HG03108 (cell line): ENCODE data around the gene PRKD2.
"Not testable (repeated sequence)": the region's sequence is repeated elsewhere in the genome, so short reads cannot be mapped to it uniquely, and the experiment has no call there.

Experiments
- ATAC-seq: cut with Tn5 transposase; IDR thresholded peaks from one replicate; pipeline ENCODE4 v1.9.1; 2021; ENCODE audit warnings: moderate library complexity; ENCODE audit not compliant: unreplicated experiment

The PRKD2 gene

DNA sequence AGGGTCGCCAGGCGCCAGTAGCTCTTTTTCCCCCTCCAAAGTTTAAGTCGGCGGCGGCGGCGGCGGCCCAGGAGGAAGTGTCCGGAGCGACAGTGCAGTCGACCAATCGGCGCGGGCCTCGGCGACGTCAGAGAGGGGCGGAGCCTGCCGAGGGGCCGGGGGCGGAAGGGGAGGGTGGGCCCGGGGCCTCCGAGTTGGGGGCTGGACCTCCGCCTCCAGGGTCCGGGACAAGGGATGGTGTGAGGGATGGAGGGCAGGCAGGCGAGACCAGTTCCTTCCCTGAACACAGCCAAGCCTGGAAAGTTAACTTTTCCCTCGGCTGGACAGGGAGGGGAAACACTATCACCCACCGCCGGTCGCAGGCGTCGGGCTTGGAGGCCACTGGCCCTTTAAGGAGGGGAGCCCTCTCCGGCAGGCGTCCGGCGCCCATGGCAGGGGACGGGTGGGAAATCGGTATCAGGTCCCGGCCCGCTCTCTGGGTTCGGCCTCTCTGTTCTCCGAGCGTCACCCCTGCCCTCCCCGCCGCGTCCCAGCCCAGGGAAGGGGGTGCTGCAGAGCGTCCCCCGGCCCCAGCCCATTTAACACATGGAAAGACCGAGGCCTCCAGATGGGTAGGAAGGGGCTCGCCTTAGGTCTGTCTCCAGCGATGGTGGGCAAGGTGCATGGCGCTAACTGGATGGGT is at the start of gene PRKD2:
PRKD2 (minus strand) TSS at position 81 of the 682 bp plus-strand sequence. CDS start 744 bp downstream, outside the sequence.
- ATAC-seq, result peak; percentile 24

DNA sequence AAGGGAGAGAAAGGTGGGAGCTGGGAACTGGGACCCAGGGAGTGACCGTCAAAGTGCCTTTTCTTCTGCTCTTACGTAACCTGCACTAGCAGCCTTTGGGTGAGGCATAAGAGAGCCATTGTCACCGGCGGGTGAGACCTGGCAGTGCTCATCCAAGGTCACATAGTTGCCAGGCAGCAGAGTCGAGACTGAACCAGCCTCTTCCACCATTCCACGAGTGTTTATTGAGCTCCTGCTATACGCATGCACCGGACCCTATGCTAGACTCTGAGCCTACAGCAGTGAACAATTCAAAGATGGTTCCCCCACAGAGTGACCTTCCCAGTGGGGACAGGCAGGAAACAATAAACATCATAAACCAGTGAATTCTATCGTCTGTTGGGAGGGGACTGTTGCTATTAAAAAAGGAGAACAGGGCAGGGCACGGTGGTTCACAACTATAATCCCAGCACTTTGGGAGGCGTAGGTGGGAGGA is 47.9 kb upstream of the PRKD2 start:
- no peak for ATAC-seq

DNA sequence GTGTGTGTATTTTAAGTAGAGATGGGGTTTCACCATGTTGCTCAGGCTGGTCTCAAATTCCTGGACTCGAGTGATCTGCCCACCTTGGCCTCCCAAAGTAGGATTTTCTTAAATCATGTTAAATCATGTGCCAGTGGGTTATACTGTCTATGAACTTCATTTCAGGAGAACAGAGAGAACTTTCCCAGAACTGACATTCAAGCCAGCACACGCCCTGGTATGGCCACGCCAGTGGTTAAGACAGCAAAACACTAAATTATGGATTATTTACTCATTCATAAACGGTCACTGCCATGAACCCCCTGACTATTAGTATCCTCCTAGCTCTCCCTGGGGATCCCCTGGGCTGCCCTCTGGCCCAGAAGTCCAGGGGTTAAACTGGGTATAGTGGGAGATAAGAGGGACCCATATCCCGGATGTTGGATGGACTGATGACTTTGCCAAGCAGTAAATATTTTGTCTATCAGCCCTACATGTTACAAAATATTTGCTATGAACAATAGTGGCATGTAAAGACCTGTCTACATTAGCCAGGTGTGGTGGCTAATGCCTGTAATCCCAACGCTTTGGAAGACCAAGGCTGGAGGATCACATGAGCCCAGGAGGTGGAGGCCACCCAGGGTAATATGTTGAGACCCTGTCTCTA is 45.5 kb upstream of the PRKD2 start:
- ATAC-seq, result no peak

DNA sequence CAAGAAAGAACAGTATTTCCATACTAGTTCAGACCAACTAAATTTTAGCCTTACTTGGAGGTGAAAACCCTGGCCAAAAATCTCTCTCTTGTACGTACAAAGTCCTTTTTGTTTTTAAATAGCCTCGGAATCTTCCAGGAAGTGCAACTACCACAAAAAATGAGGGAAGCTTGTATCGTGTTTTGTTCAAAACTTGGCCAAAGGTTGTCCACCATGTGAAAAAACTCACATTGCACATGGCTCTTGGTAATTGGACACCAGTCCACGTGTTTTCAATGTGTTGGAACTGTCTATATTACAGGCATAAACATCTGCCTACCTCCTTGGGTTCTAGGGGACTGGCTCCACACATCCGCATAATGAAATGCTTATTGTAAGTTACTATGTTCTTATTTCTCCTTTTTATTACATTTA is 44.5 kb upstream of the PRKD2 start:
- no peak for ATAC-seq

DNA sequence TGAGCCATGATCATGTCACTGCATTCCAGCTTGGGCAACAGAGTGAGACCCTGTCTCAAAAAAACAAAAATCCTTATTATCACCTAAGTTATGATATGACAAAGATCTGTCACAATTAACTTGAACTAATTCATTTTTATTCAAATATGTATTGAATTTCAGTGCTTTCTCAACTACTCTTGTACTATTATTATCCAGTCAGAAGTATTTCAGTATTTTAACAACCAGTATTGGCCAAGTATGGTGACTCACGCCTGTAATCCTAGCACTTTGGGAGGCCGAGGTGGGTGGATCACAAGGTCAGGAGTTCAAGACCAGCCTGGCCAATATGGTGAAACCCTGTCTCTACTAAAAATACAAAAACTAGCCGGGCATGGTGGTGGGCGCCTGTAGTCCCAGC is 44.0 kb upstream of the PRKD2 start:
- not testable (repeated sequence) for ATAC-seq

DNA sequence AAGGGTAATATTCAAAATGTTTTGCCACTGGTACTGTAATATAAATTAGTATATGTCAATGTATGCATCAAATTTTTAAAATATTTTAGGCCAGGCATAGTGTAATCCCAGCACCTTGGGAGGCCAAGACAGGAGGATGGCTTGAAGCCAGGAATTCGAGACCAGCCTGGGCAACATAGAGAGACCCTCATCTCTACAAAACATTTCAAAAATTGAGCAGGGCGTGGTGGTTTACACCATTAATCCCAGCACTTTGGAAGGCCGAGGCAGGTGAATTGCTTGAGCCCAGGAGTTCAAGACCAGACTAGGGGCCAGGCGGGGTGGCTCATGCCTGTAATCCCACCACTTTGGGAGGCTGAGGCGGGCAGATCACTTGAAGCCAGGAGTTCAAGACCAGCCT is 43.4 kb upstream of the PRKD2 start:
- ATAC-seq, result no peak

DNA sequence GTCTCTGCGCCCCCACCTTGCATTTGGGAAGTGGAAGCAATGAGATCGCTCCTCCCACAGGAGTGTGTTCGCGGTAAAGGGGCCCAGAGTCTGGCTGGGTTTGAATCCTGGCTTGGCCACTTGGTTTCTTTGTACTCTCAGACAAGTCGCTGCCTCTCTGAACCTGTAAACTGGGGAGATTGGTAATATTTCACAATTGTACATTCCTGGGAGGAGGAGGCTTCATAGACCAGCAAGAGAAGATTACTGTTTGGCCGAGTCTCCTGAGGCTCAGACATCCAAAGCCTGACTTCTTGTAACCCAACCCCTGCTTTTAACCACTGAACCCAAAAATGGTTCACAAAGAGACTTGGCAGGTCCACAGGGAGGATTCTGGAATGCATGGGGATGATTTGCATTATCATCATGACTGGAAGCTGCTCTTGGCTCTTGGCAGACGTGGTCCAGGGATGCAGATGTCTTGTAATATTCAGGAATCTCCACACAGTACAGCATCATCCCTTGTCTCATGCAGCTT is 43.0 kb upstream of the PRKD2 start:
- ATAC-seq, result no peak

DNA sequence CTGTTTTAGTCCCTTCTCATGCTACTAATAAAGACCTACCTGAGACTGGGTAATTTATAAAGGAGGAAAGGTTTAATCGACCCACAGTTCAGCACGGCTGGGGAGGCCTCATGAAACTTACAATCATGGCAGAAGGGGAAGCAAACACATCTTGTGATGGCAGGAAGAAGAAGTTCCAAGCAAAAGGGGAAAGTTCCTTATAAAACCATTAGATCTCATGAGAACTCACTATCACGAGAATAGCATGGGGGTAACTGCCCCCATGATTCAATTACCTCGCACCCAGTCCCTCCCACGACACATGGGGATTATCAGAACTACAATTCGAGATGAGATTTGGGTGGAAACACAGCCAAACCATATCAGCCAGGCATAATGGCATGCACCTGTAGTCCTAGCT is 42.3 kb upstream of the PRKD2 start:
- ATAC-seq, result no peak

DNA sequence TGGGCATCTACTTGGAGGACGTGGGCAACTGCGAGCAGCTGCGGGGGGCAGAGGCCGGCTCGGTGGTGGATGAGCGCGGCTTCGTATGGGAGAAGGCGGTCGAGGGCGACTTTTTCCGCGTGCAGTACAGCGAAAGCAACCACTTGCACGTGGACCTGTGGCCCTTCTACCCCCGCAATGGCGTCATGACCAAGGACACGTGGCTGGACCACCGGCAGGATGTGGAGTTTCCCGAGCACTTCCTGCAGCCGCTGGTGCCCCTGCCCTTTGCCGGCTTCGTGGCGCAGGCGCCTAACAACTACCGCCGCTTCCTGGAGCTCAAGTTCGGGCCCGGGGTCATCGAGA is 39.6 kb upstream of the PRKD2 start:
- no peak for ATAC-seq

DNA sequence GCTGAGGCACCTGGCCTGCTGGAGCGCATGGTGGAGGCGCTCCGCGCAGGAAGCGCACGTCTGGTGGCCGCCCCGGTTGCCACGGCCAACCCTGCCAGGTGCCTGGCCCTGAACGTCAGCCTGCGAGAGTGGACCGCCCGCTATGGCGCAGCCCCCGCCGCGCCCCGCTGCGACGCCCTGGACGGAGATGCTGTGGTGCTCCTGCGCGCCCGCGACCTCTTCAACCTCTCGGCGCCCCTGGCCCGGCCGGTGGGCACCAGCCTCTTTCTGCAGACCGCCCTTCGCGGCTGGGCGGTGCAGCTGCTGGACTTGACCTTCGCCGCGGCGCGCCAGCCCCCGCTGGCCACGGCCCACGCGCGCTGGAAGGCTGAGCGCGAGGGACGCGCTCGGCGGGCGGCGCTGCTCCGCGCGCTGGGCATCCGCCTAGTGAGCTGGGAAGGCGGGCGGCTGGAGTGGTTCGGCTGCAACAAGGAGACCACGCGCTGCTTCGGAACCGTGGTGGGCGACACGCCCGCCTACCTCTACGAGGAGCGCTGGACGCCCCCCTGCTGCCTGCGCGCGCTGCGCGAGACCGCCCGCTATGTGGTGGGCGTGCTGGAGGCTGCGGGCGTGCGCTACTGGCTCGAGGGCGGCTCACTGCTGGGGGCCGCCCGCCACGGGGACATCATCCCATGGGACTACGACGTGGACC is 39.1 kb upstream of the PRKD2 start:
- ATAC-seq, result no peak

DNA sequence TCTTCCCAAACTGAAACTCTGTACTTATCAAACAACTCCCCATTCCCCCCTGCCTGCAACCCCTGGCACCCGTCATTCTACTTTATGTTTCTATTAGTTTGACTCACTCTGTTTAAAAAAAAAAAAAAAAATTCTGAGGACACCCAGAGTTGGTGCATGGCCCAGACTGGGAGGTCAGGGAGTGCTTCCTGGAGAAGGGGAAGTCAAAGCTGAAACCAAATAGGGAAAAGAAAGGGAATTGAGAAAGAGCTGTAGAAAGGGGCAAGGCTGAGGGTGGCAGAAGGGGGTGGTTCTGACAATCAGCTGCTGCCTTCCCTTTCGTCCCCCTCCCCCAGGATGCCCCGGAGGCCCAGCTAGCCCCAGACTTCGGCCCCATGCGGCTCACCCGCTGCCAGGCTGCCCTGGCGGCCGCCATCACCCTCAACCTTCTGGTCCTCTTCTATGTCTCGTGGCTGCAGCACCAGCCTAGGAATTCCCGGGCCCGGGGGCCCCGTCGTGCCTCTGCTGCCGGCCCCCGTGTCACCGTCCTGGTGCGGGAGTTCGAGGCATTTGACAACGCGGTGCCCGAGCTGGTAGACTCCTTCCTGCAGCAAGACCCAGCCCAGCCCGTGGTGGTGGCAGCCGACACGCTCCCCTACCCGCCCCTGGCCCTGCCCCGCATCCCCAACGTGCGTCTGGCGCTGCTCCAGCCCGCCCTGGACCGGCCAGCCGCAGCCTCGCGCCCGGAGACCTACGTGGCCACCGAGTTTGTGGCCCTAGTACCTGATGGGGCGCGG is 38.4 kb upstream of the PRKD2 start:
- no peak for ATAC-seq

DNA sequence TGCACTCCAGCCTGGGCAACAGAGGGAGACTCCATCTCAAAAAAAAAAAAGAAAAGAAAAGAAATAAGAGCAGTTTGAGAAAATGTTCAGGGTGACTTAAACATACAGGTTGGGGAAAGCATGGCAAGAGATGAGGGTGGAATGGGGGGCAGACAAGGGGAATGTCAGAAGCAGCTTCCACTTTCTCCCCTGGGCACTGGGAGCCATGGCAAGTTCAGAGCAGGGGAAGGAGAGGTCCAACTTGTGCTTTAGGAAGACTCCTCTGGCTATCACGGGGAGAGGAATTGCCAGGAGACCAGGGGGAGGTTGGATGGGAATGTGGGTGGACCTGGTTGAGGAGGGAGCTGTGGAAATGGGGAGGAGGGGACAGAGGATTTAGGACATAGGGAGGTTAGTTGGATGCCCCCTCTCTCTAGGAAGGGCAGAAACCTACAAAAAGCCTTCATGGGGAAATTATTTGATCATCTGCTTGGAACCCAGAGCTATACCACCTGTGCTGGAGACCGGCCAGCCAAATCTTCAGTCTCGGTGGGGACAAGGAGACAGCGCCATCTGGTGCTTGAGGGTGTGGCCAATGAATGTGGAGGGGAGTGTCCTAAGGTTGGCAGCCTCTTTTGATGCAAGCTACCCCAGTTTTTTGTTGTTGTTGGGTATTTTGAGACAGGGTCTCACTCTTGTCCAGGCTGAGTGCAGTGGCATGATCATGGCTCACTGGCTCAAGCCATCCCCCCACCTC is 36.7 kb upstream of the PRKD2 start:
- peak; percentile 44 for ATAC-seq

DNA sequence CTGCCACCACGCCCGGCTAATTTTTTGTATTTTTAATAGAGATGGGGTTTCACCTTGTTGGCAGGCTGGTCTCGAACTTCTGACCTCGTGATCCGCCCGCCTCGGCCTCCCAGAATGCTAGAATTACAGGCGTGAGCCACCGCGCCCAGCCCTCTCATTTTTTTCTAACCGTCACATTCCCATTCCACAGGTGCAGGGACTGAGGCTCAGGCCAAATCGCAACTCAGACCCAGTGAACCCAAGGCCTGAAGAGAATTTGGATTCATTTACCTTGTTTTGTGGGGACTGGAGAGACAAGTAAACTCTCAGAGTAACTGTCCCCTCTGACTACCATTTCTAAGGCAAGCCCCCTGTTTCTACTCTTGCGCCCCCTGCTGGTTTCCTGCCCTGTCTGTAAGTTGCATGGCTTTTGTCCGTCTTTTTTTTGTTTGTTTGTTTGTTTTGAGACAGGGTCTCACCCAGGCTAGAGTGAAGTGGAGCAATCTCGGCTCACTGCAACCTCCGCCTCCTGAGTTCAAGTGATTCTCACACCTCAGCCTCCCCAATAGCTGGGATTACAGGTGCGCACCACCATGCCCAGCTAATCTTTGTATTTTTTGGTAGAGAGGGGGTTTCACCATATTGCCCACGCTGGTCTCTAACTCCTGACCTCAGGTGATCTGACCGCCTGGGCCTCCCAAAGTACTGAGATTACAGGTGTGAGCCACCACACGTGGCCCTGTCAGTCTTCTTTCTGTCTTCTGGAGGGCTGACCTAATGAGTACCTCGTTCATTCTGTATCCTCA is 31.6 kb upstream of the PRKD2 start:
- ATAC-seq, result no peak

DNA sequence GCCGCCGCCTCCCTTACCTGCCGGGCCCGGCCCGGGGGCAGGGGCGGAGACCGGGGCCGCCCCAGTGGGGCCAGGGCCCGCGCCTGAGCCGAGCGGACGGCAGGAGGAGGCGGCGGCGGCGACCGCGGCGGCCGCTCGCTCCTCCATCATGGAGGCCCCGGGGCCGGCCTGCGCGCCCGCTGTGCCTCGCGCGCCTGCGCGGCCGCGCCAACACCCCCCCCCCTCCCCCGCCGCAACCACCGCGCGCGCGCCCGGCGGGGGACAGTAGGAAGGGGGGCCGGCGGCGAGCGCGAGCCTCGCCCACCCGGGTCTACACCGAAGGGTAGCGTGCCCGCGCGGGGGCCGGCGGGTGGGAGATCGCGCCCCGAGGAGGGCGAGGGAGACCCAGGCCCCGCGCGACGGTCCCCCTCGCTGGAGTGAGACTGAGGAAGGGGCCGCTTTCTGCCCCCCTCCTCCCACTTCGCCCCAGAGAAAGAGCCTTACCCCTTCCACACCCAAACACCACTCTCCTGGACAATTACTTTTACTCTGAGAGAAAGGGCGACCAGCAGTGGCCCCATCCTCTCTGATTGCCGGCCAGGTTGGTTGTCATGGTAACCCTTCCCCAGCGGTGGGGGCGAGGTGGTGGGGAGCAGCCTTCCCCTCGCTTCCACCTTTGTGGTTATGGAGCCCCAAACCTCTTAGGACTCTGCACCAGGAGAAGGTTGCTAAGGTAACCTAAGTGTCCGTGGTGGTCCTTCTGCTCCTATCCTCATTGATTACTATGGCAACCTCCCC is 29.6 kb upstream of the PRKD2 start, which contains the start of gene STRN4:
STRN4 (minus strand) TSS at position 170 of the 777 bp plus-strand sequence; CDS start at position 150, 20 bp downstream.
- peak; percentile 36 for ATAC-seq

DNA sequence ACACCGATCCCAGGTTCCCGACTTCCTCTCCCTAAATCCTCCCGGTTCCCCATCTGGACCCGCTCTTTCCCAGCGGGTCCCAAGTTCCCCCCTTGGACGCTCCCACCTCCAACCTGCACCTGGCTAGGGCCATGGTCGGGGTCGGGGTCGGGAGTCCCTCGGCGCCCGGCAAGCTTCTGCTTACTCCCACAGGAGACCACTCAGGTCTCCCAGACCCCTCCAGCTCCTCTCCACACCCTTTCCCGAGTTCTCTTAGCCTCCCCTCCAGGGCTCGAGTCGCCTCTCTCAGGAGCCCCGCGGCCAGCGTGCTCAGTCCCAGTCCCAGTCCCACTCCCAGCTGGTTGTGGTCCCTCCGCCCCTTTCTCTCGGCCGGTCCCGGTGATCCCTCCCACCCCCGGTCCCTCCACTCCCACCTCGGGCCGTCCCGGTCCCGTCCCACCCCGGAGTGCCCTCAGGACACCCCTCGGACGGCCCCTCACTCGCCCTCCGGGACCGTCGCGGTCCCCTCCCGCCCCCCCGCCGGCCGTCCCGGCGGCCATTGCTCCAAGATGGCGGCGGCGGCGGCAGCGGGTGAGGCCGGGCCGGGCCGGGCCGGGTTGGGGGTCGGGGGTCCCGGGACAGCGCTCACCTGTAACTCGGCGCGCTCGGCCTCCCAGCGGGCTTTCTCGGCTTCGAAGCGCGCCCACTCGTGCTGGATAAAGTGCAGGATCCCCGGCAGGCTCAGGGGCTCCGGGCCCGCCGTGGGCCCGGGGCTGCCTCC is 28.8 kb upstream of the PRKD2 start, which contains the start of gene FKRP:
FKRP (plus strand) TSS at position 537 of the 760 bp plus-strand sequence. CDS start 9,394 bp downstream, outside the sequence.
- peak; percentile 38 for ATAC-seq

DNA sequence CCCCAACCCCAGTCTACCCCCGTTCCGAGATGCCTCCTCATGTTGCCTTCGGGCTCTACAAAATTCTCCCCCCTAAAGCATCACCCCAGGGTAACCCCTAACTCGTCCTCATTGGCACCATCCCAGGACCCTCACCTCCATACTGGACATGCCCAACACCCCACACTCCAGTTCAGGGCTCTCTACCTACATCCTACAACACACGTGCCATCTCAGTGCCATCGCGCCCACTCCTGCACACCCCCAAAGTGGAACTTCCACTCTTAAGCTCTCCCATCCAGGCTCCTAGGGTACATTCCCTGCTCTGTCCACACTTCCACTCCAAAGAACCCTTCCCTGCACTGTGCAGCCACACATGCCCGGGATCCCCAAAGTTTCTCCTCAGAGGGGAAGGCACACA is 28.1 kb upstream of the PRKD2 start:
- ATAC-seq, result no peak

DNA sequence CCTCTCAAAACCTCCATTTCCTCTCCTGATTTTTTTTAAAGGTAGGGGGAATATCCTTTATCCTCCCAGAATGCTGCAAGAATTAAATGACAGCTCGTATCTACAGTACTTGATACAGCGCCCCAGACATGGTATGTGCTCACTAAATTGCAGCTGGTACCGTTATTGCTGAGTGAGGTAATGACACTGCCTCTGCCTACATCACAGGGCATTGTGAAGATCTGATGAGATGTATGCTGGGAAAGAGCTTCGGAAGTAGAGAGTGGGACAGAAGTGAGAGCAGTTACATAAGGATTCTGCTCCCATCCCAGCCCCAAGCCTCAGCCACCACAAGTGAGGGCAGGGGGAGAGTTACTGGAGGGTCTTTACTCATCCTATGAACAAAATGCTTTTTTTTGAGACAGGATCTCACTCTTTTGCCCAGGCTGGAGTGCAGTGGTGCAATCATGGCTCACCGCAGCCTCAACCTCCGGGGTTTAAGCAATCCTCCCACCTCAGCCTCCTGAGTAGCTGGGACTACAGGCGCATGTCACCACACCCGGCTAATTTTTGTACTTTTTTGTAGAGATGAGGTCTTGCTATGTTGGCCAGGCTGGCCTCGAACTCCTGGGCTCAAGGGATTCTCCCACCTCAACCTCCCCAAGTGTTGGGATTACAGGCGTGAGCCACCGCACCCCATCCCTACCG is 27.2 kb upstream of the PRKD2 start:
- ATAC-seq, result no peak
